SKM-1 (cell line): ENCODE results near the gene CD36.
A peak's percentile ranks its signal among the peaks of the same experiment; 100 is the strongest.

Experiments used
- DNase-seq: peaks from one replicate; lab custom pipeline; 2025; ENCODE audit not compliant: unreplicated experiment; lab: John Stamatoyannopoulos, UW

The CD36 gene

DNA sequence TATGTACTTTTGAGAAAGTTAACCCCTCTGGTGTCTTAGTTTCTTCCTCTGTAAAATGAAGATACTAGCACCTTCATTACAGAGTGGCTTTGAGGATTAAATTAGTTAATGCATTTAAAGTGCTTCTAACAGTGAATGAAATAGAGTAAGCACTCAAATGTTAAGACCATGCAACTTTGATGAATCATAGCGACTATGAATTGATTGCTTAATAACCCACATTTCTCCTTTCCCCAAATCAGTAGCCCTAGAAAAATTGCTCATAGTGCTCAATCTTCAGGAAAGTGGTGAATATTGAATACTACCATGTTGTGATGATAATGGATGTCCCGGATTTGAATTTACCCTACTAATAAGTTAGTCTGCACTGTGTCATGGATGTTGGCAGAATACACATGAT lies 48.1 kb downstream of the CD36 start:
- DNase-seq: no peak

DNA sequence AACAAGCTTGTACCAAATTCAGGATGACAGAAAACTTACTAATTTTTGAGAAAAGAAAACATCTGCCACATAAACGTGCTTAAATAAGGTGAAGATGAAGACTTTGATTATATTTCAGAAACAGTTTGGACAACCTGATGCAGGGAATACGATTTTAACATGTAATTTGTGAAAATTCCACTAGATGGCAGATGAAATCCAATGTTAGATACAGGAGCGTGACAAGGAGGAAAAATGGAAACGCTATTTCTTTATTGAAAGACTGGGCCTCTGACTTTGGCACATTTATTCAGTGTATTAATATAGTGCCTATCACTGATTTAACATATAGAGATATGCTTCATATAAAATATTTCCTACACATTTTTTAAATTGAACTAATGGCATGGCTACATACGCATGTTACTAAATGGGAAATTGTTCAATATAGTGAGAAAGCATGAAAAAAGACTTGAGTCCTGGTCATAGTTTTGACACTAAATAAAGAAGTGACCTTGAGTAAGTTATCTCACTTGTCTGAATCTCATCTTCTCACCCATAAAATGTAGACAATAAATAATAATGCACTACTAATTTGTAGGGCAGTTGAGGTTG lies 60.7 kb downstream of the CD36 start:
- DNase-seq: peak; percentile 13

GRCh38 chr7:80699721-80700256 lies 61.3 kb downstream of the CD36 start:
- DNase-seq: no peak

DNA sequence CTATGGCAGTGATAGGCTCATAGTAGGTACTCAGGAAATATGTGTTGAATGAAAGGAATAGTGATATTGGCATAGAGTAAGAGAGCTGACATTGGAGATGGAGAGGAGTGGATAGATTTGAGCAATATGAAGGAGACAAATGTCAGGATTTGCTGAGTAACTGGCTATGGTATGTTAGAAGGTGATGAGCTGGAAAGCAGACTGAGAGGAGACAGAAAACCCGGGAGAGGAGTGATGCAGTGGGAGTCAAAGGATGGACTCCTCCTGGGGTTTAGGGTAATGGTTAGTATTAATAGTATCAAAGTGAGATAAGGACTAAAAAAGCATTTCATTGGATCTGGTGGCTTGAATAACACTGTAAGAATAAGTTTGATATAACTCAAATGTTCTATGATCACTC lies 64.8 kb downstream of the CD36 start:
- no peak for DNase-seq

DNA sequence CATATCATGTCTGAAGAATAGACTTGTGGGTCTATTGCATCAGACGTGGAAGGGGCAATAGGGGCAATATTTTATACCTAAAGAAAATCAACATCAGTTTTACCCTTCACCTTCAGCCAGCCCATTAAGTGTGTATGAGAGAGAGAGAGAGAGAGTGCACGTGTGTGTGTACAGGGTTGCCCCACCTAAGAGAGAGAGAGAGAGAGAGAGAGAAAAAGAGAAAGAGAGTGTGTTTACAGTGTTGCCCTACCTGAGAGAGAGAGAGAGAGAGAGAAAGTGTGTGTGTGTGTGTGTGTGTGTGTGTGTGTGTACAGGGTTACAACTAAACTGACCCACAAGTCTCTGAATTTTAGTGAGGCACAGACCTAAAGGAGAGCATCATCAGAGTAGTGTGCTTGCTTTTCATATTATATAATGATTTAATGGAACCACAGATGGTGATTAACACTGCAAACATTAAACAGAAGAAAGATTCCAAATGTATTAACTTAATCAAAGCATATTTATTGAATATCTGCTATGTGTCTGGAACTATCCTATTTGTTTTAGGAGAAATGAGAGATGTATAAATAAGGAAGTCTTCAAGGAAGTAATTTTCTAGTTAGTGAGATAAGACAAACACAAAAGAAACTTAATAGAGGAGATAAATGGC lies 66.8 kb downstream of the CD36 start:
- no peak for DNase-seq

DNA sequence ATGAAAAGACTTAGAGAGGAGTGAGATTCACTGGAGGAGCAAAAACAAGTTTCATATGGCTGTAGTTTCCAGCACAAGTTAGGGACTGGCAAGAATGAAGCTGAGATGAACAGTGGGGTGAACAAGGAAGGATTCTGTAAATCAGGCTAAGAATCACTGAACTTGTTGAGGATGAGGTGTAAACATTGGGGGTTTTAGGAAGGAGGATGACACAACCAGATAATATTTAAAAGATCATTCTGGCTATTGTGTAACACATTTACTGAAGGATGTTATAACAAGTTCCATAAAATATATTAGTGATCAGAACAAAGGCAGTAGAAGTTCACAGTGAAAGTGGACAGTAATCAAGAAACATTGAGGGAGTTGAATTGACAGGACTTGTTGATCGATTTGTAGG lies 68.9 kb downstream of the CD36 start:
- DNase-seq: no peak

GRCh38 chr7:80708123-80708522 lies 69.7 kb downstream of the CD36 start:
- DNase-seq: peak; percentile 88

GRCh38 chr7:80711531-80711930 lies 73.1 kb downstream of the CD36 start:
- DNase-seq: no peak

DNA sequence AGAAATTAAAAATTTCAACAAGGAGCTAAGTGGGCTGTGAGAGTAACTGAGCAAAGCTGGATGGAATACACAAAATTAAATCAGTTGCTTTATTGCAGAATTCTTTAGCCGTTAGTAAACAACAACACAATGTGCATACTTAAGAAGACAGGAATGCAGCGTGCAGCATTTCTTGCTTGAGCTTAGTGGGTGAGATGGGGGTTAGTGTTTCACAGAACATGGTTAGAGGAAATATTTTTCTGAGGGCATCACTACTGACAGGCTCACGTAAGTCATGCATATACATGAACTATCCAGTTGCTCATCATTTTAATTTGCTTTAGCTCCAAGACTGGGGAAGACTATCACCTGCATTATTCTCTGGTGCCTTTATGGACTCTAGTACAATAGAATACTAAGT lies 80.8 kb downstream of the CD36 start:
- DNase-seq: no peak

DNA sequence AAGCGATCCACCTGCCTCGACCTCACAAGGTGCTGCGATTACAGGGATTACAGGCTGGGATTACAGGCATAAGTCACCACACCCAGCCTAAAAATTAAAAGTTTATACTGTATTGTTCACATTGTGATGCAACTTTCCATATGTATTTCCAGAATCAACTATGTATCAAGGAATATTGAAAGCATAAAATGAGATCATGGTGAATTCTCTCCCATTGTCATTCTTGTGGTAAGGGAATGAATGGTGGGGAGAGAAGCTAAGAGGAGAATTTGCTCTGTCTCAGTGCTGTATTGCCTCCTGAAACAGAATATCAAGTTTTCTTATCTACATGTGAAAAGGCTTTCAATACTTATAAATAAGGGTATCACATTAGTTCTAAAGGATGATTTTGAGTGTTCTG lies 81.7 kb downstream of the CD36 start:
- no peak for DNase-seq

GRCh38 chr7:80721883-80722615 lies 83.6 kb downstream of the CD36 start:
- no peak for DNase-seq

DNA sequence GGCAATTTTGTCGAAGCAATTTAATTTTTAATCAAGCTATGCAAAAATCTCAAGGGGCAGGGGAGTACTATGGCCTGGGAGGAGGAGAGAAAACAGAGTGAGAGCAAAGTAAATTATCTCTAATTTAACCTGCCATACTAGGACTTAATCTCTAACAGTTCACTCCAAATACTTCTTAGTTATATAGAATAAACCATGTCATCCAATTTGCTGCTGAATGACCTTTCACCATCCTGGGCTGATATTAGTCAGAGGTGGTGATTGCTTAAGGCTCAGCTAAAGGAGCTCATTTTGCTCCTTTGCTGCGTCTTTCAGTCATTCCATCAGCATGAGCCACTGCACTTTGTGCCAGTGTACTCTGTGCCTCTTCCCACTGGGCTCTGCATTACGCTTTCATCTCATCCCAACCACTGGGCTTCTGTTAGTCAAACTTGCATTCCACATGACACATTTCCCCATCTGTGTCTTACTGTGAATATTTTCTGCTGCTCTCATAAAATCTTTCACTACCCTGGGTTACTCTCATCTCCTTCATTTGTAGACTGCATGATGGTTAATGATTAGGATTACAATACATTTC lies 84.3 kb downstream of the CD36 start:
- no peak for DNase-seq

DNA sequence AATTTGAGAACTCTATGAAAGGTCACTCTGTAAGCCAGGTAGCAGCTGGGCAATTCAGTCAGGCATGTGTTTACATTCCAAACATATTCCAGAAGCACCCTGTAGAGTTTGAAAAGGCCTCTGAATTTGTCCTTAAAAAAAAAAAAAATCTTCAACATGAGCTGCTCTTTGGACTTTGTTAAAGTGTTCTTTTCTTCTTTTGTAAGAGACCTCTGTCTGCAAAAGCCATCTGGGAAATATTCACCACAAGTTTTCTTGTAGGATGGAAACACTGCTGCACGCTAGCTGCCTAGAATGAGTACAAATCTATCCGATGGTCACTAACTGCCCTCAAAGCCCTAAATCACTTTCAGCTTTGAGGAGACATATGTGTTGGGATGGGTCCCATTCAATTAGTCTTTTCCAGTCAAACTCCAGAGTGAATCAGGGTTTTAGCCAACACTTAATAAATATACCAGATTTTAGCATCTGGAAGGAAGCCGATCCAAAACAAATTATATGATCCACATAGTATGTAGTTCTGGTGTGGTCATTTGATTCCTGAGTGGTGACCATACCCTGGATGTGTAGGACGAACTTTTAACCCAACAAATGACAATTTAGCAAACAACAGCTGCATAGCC lies 85.9 kb downstream of the CD36 start:
- DNase-seq: no peak

GRCh38 chr7:80725181-80725611 lies 86.8 kb downstream of the CD36 start:
- DNase-seq: no peak
